ENCODE data around the gene CTNNA2. TPM values are rescaled to one million over a fixed set of nuclear protein-coding genes. Genes with fewer than 3 reads are reported as not detected.

Gene CTNNA2
- total RNA-seq, 4 donors from 2014 or later = 0.88 to 14.9 (median 2.3) TPM; not detected in 1

- Histone ChIP-seq H3K9me3 (no peaks in the 10 kb centered on the region), H3K4me1 (no peaks in the 10 kb centered on the region), H3K4me3 (no peak overlapping the region), H3K27ac (no peak overlapping the region), H3K36me3 (no peaks in the 10 kb centered on the region), H3K27me3 (no peaks in the 10 kb centered on the region)
- no peak for TF ChIP-seq CTCF (IDR thresholded peaks at IDR 0.05)
- TF ChIP-seq POLR2A (IDR thresholded peaks at IDR 0.05) = no peak
- DNase-seq = no peak
- intact Hi-C loops (cut with DNase I; ENCODE audit: low total_unique reads) = no loop called here
These were observed 879.6 kb downstream of the CTNNA2 start for GRCh38 chr2:80392441-80392840.

- H3K27me3 ChIP-seq = no peaks in the 10 kb centered on the region
- intact Hi-C loops (cut with DNase I; ENCODE audit: low total_unique reads) = no loop called here
- no peaks in the 10 kb centered on the region for H3K4me1 ChIP-seq
- TF ChIP-seq POLR2A (IDR thresholded peaks at IDR 0.05) (no peak), CTCF (IDR thresholded peaks at IDR 0.05) (no peak)
- no peak overlapping the region for H3K4me3 ChIP-seq
- H3K27ac ChIP-seq = no peak overlapping the region
- no peaks in the 10 kb centered on the region for H3K36me3 ChIP-seq
- no peak for DNase-seq
- H3K9me3 ChIP-seq = no peaks in the 10 kb centered on the region
These were observed 881.1 kb downstream of the CTNNA2 start for GRCh38 chr2:80393991-80394390.

GRCh38 chr2:80395251-80395650 is 882.4 kb downstream of the CTNNA2 start:
- H3K27me3 ChIP-seq = no peaks in the 10 kb centered on the region
- no peaks in the 10 kb centered on the region for H3K9me3 ChIP-seq
- H3K36me3 ChIP-seq = no peaks in the 10 kb centered on the region
- TF ChIP-seq CTCF (IDR thresholded peaks at IDR 0.05) (no peak), POLR2A (IDR thresholded peaks at IDR 0.05) (no peak)
- intact Hi-C loops (cut with DNase I; ENCODE audit: low total_unique reads) = no loop called here
- H3K4me3 ChIP-seq = no peak overlapping the region
- H3K27ac ChIP-seq = no peak overlapping the region
- H3K4me1 ChIP-seq = no peaks in the 10 kb centered on the region
- no peak for DNase-seq

- H3K4me1 ChIP-seq = no peaks in the 10 kb centered on the region
- H3K36me3 ChIP-seq = no peaks in the 10 kb centered on the region
- H3K27me3 ChIP-seq = no peaks in the 10 kb centered on the region
- intact Hi-C loops (cut with DNase I; ENCODE audit: low total_unique reads) = no loop called here
- no peak for TF ChIP-seq POLR2A (IDR thresholded peaks at IDR 0.05)
- TF ChIP-seq CTCF (IDR thresholded peaks at IDR 0.05) = no peak
- no peak overlapping the region for H3K27ac ChIP-seq
- H3K4me3 ChIP-seq = no peak overlapping the region
- no peak for DNase-seq
- H3K9me3 ChIP-seq = no peaks in the 10 kb centered on the region
These were observed 883.4 kb downstream of the CTNNA2 start for GRCh38 chr2:80396276-80396675.

- Histone ChIP-seq H3K4me3 (no peak overlapping the region), H3K27me3 (no peaks in the 10 kb centered on the region), H3K36me3 (no peaks in the 10 kb centered on the region), H3K9me3 (no peaks in the 10 kb centered on the region), H3K27ac (no peak overlapping the region), H3K4me1 (no peaks in the 10 kb centered on the region)
- intact Hi-C loops (cut with DNase I; ENCODE audit: low total_unique reads) = no loop called here
- DNase-seq = no peak
- TF ChIP-seq POLR2A (IDR thresholded peaks at IDR 0.05) (no peak), CTCF (IDR thresholded peaks at IDR 0.05) (no peak)
These were observed 890.2 kb downstream of the CTNNA2 start for GRCh38 chr2:80403081-80403480.

All from uterus (tissue), 4 donors.